Measurements from ENCODE around the gene WNT5B.

WNT5B gene

GRCh38 chr12:1605129-1606020, 23.7 kb upstream of the WNT5B start:
- Histone ChIP-seq H3K4me3 (ENCODE audit: low read length) (peak overlapping the region; percentile 23), H3K27me3 (ENCODE audit: control insufficient read depth, insufficient read depth, low read length) (no peaks in the 10 kb centered on the region), H3K9me3 (ENCODE audit: control insufficient read depth, low read length) (no peaks in the 10 kb centered on the region), H3K36me3 (ENCODE audit: control insufficient read depth, insufficient read depth, low read length) (no peaks in the 10 kb centered on the region), H3K9ac (ENCODE audit: low read length) (peak overlapping the region; percentile 75), H3K4me1 (ENCODE audit: control insufficient read depth, insufficient read depth, low read length) (peaks cover 64% of the 10 kb centered on the region)

GRCh38 chr12:1606021-1606622, 22.9 kb upstream of the WNT5B start:
- no peaks in the 10 kb centered on the region for H3K27me3 ChIP-seq (ENCODE audit: control insufficient read depth, insufficient read depth, low read length)
- H3K9me3 ChIP-seq (ENCODE audit: control insufficient read depth, low read length): no peaks in the 10 kb centered on the region
- H3K9ac ChIP-seq (ENCODE audit: low read length): peak overlapping the region; percentile 75
- peaks cover 66% of the 10 kb centered on the region for H3K4me1 ChIP-seq (ENCODE audit: control insufficient read depth, insufficient read depth, low read length)
- H3K4me3 ChIP-seq (ENCODE audit: low read length): peak overlapping the region; percentile 23
- no peaks in the 10 kb centered on the region for H3K36me3 ChIP-seq (ENCODE audit: control insufficient read depth, insufficient read depth, low read length)

- H3K4me1 ChIP-seq (ENCODE audit: control insufficient read depth, insufficient read depth, low read length): peaks cover 56% of the 10 kb centered on the region
- no peaks in the 10 kb centered on the region for H3K36me3 ChIP-seq (ENCODE audit: control insufficient read depth, insufficient read depth, low read length)
- no peaks in the 10 kb centered on the region for H3K27me3 ChIP-seq (ENCODE audit: control insufficient read depth, insufficient read depth, low read length)
- H3K9me3 ChIP-seq (ENCODE audit: control insufficient read depth, low read length): no peaks in the 10 kb centered on the region
- H3K4me3 ChIP-seq (ENCODE audit: low read length): no peak overlapping the region
- H3K9ac ChIP-seq (ENCODE audit: low read length): peak overlapping the region; percentile 61
Observed at GRCh38 chr12:1607940-1608712, 20.9 kb upstream of the WNT5B start.

GRCh38 chr12:1608713-1609119, 20.3 kb upstream of the WNT5B start:
- H3K4me1 ChIP-seq (ENCODE audit: control insufficient read depth, insufficient read depth, low read length): peaks cover 56% of the 10 kb centered on the region
- H3K27me3 ChIP-seq (ENCODE audit: control insufficient read depth, insufficient read depth, low read length): no peaks in the 10 kb centered on the region
- peak overlapping the region; percentile 61 for H3K9ac ChIP-seq (ENCODE audit: low read length)
- H3K4me3 ChIP-seq (ENCODE audit: low read length): no peak overlapping the region
- no peaks in the 10 kb centered on the region for H3K36me3 ChIP-seq (ENCODE audit: control insufficient read depth, insufficient read depth, low read length)
- H3K9me3 ChIP-seq (ENCODE audit: control insufficient read depth, low read length): no peaks in the 10 kb centered on the region

- Histone ChIP-seq H3K4me1 (ENCODE audit: control insufficient read depth, insufficient read depth, low read length) (peaks cover 53% of the 10 kb centered on the region), H3K27me3 (ENCODE audit: control insufficient read depth, insufficient read depth, low read length) (no peaks in the 10 kb centered on the region), H3K9ac (ENCODE audit: low read length) (no peak overlapping the region), H3K4me3 (ENCODE audit: low read length) (no peak overlapping the region), H3K36me3 (ENCODE audit: control insufficient read depth, insufficient read depth, low read length) (no peaks in the 10 kb centered on the region), H3K9me3 (ENCODE audit: control insufficient read depth, low read length) (no peaks in the 10 kb centered on the region)
Observed at GRCh38 chr12:1610072-1610643, 18.9 kb upstream of the WNT5B start.

GRCh38 chr12:1611803-1612572, 17.0 kb upstream of the WNT5B start:
- Histone ChIP-seq H3K9me3 (ENCODE audit: control insufficient read depth, low read length) (no peaks in the 10 kb centered on the region), H3K4me3 (ENCODE audit: low read length) (no peak overlapping the region), H3K9ac (ENCODE audit: low read length) (no peak overlapping the region), H3K27me3 (ENCODE audit: control insufficient read depth, insufficient read depth, low read length) (no peaks in the 10 kb centered on the region), H3K36me3 (ENCODE audit: control insufficient read depth, insufficient read depth, low read length) (no peaks in the 10 kb centered on the region), H3K4me1 (ENCODE audit: control insufficient read depth, insufficient read depth, low read length) (peaks cover 35% of the 10 kb centered on the region)

- Histone ChIP-seq H3K4me1 (ENCODE audit: control insufficient read depth, insufficient read depth, low read length) (peaks cover 17% of the 10 kb centered on the region), H3K4me3 (ENCODE audit: low read length) (no peak overlapping the region), H3K9me3 (ENCODE audit: control insufficient read depth, low read length) (no peaks in the 10 kb centered on the region), H3K27me3 (ENCODE audit: control insufficient read depth, insufficient read depth, low read length) (no peaks in the 10 kb centered on the region), H3K36me3 (ENCODE audit: control insufficient read depth, insufficient read depth, low read length) (no peaks in the 10 kb centered on the region), H3K9ac (ENCODE audit: low read length) (no peak overlapping the region)
Observed at GRCh38 chr12:1613860-1614259, 15.2 kb upstream of the WNT5B start.

- Histone ChIP-seq H3K9ac (ENCODE audit: low read length) (no peak overlapping the region), H3K4me1 (ENCODE audit: control insufficient read depth, insufficient read depth, low read length) (peaks cover 12% of the 10 kb centered on the region), H3K4me3 (ENCODE audit: low read length) (no peak overlapping the region), H3K36me3 (ENCODE audit: control insufficient read depth, insufficient read depth, low read length) (no peaks in the 10 kb centered on the region), H3K9me3 (ENCODE audit: control insufficient read depth, low read length) (no peaks in the 10 kb centered on the region), H3K27me3 (ENCODE audit: control insufficient read depth, insufficient read depth, low read length) (no peaks in the 10 kb centered on the region)
Observed at GRCh38 chr12:1614360-1614759, 14.7 kb upstream of the WNT5B start.

GRCh38 chr12:1616233-1617066, 12.6 kb upstream of the WNT5B start:
- Histone ChIP-seq H3K4me1 (ENCODE audit: control insufficient read depth, insufficient read depth, low read length) (no peaks in the 10 kb centered on the region), H3K9ac (ENCODE audit: low read length) (no peak overlapping the region), H3K9me3 (ENCODE audit: control insufficient read depth, low read length) (no peaks in the 10 kb centered on the region), H3K27me3 (ENCODE audit: control insufficient read depth, insufficient read depth, low read length) (no peaks in the 10 kb centered on the region), H3K36me3 (ENCODE audit: control insufficient read depth, insufficient read depth, low read length) (no peaks in the 10 kb centered on the region), H3K4me3 (ENCODE audit: low read length) (no peak overlapping the region)

GRCh38 chr12:1618489-1618888, 10.5 kb upstream of the WNT5B start:
- H3K36me3 ChIP-seq (ENCODE audit: control insufficient read depth, insufficient read depth, low read length): no peaks in the 10 kb centered on the region
- no peaks in the 10 kb centered on the region for H3K4me1 ChIP-seq (ENCODE audit: control insufficient read depth, insufficient read depth, low read length)
- H3K9me3 ChIP-seq (ENCODE audit: control insufficient read depth, low read length): no peaks in the 10 kb centered on the region
- H3K4me3 ChIP-seq (ENCODE audit: low read length): no peak overlapping the region
- no peaks in the 10 kb centered on the region for H3K27me3 ChIP-seq (ENCODE audit: control insufficient read depth, insufficient read depth, low read length)
- H3K9ac ChIP-seq (ENCODE audit: low read length): no peak overlapping the region

- H3K9me3 ChIP-seq (ENCODE audit: control insufficient read depth, low read length): no peaks in the 10 kb centered on the region
- no peaks in the 10 kb centered on the region for H3K27me3 ChIP-seq (ENCODE audit: control insufficient read depth, insufficient read depth, low read length)
- H3K9ac ChIP-seq (ENCODE audit: low read length): no peak overlapping the region
- H3K4me1 ChIP-seq (ENCODE audit: control insufficient read depth, insufficient read depth, low read length): no peaks in the 10 kb centered on the region
- H3K4me3 ChIP-seq (ENCODE audit: low read length): no peak overlapping the region
- H3K36me3 ChIP-seq (ENCODE audit: control insufficient read depth, insufficient read depth, low read length): no peaks in the 10 kb centered on the region
Observed at GRCh38 chr12:1619159-1619558, 9.9 kb upstream of the WNT5B start.

All from mucosa of stomach (tissue), 1 donor.